ENCODE data around the gene MMAB. TPM values are rescaled to one million over a fixed set of nuclear protein-coding genes. Genes with fewer than 3 reads are reported as not detected.

The MMAB gene
- total RNA-seq, 1 experiment from 2014 or later = 97.6 TPM

DNA sequence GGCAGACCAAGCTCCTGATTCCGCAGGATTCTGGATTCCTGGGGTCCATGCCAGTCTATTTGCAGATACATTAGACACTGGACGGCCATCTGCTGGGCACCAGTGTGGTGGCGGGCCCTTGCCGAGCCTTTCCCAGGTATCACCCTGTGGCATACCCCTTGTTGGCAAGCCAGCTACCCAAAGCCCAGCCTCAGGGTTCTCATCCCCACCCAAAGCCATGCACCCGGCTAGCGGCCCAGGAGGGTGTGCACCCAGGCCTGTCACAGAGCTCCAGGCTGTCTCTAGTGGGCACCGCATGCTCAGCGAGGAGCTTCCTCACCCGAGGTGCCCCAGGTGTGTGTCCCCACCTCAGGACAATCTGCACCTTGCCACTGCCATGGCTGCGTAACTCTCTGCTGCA is 13.7 kb downstream of the MMAB start:
- H3K4me1 ChIP-seq (ENCODE audit: insufficient read depth, low read length, poor library complexity, severe bottlenecking) = no peaks in the 10 kb centered on the region
- H3K9me3 ChIP-seq (ENCODE audit: low read depth, low read length, poor library complexity, severe bottlenecking) = no peaks in the 10 kb centered on the region
- ChIA-PET CTCF (no interaction called here), POLR2A (ENCODE audit: low non-redundant PET) (no interaction called here)
- TF ChIP-seq EZH2 (IDR thresholded peaks at IDR 0.05; ENCODE audit: borderline replicate concordance, low read depth, low read length, poor library complexity, severe bottlenecking) = no peak
- TF ChIP-seq, protein P1, sequence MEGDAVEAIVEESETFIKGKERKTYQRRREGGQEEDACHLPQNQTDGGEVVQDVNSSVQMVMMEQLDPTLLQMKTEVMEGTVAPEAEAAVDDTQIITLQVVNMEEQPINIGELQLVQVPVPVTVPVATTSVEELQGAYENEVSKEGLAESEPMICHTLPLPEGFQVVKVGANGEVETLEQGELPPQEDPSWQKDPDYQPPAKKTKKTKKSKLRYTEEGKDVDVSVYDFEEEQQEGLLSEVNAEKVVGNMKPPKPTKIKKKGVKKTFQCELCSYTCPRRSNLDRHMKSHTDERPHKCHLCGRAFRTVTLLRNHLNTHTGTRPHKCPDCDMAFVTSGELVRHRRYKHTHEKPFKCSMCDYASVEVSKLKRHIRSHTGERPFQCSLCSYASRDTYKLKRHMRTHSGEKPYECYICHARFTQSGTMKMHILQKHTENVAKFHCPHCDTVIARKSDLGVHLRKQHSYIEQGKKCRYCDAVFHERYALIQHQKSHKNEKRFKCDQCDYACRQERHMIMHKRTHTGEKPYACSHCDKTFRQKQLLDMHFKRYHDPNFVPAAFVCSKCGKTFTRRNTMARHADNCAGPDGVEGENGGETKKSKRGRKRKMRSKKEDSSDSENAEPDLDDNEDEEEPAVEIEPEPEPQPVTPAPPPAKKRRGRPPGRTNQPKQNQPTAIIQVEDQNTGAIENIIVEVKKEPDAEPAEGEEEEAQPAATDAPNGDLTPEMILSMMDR (conservative IDR thresholded peaks at IDR 0.05; ENCODE audit: low read depth, low read length) = no peak
- no TSS peak for BruUV-seq (replicated peaks)
- H3K4me3 ChIP-seq (ENCODE audit: low read depth, low read length, poor library complexity, severe bottlenecking) = no peak overlapping the region
- intact Hi-C loops (cut with micrococcal nuclease; ENCODE audit: unreplicated experiment) = no loop called here
- H3K27ac ChIP-seq (ENCODE audit: low read depth, low read length, poor library complexity, severe bottlenecking) = no peak overlapping the region
- H3K36me3 ChIP-seq (ENCODE audit: insufficient read depth, low read length, poor library complexity, severe bottlenecking) = peaks cover 31% of the 10 kb centered on the region
- DNase-seq (ENCODE audit: low spot score) = no peak
- H3K27me3 ChIP-seq (replicated peaks; ENCODE audit: insufficient read depth, low read depth, low read length, poor library complexity) = no peaks in the 10 kb centered on the region

DNA sequence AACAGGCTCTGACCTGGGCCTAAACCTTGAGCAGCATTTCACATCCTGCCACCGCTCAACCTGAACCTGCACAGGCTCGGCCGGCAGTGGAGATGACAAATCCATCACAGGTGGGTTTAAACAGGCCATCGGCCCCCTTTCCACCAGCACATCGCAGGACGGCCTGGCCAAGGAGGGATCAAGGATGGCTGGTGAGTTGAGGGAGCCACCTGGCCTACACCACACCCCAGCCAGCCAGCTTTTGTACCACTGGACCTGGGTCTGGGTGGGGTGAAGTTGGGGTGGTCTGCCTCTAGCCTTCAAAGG is 14.2 kb downstream of the MMAB start:
- intact Hi-C loops (cut with micrococcal nuclease; ENCODE audit: unreplicated experiment) = no loop called here
- TF ChIP-seq, protein P1 (conservative IDR thresholded peaks at IDR 0.05; ENCODE audit: low read depth, low read length) = no peak
- no peak for TF ChIP-seq EZH2 (IDR thresholded peaks at IDR 0.05; ENCODE audit: borderline replicate concordance, low read depth, low read length, poor library complexity, severe bottlenecking)
- POLR2A ChIA-PET (ENCODE audit: low non-redundant PET) = no interaction called here
- Histone ChIP-seq H3K36me3 (ENCODE audit: insufficient read depth, low read length, poor library complexity, severe bottlenecking) (peaks cover 27% of the 10 kb centered on the region), H3K27me3 (replicated peaks; ENCODE audit: insufficient read depth, low read depth, low read length, poor library complexity) (no peaks in the 10 kb centered on the region), H3K4me1 (ENCODE audit: insufficient read depth, low read length, poor library complexity, severe bottlenecking) (no peaks in the 10 kb centered on the region), H3K9me3 (ENCODE audit: low read depth, low read length, poor library complexity, severe bottlenecking) (no peaks in the 10 kb centered on the region), H3K4me3 (ENCODE audit: low read depth, low read length, poor library complexity, severe bottlenecking) (no peak overlapping the region), H3K27ac (ENCODE audit: low read depth, low read length, poor library complexity, severe bottlenecking) (no peak overlapping the region)
- CTCF ChIA-PET = no interaction called here
- no peak for DNase-seq (ENCODE audit: low spot score)
- BruUV-seq (replicated peaks) = no TSS peak

DNA sequence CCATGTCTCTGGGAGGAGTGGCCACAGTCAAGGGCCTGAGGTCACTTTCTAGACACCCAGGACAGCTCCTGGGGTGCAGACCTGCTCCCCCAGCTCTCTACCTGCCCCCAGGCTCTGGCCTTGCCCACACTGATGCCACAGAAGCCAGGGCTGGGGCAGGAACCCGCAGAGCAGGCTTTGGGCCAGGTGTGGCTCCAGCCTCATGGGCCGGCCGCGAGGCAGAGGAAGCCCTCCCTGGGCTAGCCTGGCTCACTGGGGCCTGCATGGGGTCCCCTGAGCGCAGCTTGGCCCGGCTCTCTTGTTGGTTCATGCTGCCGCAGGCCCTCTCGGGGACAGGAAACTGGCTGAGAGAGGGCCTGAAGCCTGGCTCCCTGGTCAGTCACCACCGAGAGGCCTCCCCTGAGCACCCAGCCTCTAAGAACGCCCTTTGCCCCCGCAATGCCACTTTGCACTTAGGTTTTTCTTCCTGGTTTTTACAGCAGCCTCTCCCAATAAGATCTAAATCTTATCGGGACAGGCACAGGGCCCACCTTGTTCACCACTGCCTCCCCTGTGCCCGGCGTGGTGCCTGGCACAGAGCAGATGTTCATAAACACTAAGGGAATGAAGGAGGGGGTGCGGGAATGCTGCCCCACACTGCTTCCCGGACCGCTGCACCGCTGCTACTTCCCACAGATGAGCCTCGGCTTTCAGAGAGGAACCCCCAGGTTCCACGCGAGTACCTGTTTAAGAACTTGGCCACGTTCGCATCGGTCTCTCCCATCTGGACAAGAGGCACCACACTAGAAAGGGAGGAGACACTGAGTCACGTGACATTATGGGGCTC is 14.7 kb downstream of the MMAB start:
- Histone ChIP-seq H3K4me3 (ENCODE audit: low read depth, low read length, poor library complexity, severe bottlenecking) (no peak overlapping the region), H3K27me3 (replicated peaks; ENCODE audit: insufficient read depth, low read depth, low read length, poor library complexity) (no peaks in the 10 kb centered on the region), H3K4me1 (ENCODE audit: insufficient read depth, low read length, poor library complexity, severe bottlenecking) (no peaks in the 10 kb centered on the region), H3K9me3 (ENCODE audit: low read depth, low read length, poor library complexity, severe bottlenecking) (no peaks in the 10 kb centered on the region), H3K27ac (ENCODE audit: low read depth, low read length, poor library complexity, severe bottlenecking) (no peak overlapping the region), H3K36me3 (ENCODE audit: insufficient read depth, low read length, poor library complexity, severe bottlenecking) (peaks cover 21% of the 10 kb centered on the region)
- BruUV-seq (replicated peaks) = no TSS peak
- intact Hi-C loops (cut with micrococcal nuclease; ENCODE audit: unreplicated experiment) = no loop called here
- POLR2A ChIA-PET (ENCODE audit: low non-redundant PET) = no interaction called here
- CTCF ChIA-PET = no interaction called here
- TF ChIP-seq, protein P1 (conservative IDR thresholded peaks at IDR 0.05; ENCODE audit: low read depth, low read length) = no peak
- TF ChIP-seq EZH2 (IDR thresholded peaks at IDR 0.05; ENCODE audit: borderline replicate concordance, low read depth, low read length, poor library complexity, severe bottlenecking) = no peak
- DNase-seq (ENCODE audit: low spot score) = no peak
